NK-92 treated with Interleukin-12 subunit alpha and Interleukin-12 subunit beta, amount 100 ng/mL, for 24 hours (cell line): ENCODE results near the gene SGK2.

Experiments used
- DNase-seq: peaks from one replicate; lab custom pipeline; 2025; lab: John Stamatoyannopoulos, UW

The SGK2 gene

DNA sequence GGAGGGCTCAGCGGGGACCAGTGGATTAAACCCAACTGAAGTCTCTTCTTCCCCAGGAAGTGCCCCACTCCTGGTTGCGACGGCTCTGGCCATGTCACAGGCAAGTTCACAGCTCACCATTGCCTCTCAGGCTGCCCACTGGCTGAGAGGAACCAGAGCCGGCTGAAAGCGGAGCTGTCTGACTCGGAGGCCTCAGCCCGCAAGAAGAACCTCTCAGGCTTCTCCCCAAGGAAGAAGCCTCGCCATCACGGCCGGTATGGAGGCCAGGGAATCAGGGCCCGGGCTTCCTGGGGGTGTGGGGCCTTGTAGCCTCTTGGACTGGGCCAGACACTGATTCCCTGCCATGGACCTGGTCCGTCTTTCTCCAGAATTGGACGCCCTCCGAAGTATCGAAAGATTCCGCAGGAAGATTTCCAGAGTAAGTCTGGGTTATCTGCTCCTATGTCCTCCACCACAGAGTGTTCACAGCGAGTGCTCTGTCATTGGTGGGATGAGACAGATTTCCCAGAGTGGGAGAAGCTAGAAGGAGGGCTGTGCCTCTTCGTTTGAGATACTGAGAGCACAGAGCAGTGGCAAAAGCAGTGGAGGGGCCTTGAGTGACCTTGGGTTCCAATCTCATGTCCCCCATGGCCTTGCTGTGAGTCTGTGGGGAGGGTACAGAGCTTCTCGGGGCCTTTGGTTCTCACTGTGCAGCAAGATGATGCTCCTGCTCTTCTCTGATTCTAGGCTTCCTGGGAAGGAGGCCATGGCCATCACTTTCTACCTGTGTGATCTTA lies 22.6 kb upstream of the SGK2 start:
- DNase-seq, result no peak

DNA sequence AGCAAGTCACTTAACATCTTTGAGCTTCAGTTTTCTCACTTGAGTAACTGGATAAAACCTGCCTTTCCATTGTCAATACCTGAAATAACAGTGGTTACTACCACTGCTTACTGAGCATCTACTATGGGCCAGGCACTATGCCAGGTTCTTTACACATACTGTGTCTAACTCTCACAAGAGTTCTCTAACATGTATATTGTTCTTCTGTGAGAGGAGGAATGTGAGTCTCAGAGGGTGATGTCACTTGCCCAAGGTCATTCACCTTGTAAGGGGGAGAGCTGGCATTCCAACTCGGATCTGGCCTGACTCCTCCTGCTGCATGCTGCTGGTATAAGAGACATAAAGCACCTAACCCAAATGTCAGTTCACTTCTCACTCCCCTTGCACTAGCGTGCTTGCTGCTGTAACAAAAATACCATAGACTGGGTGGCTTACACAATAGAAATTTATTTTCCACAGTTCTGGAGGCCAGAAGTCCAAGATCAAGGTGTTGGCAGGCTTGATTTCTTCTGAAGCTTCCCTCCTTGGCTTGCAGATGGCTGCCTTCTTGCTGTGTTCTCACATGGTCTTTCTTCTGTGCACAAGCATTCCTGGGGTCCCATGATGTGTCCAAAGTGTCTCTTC lies 21.9 kb upstream of the SGK2 start:
- DNase-seq, result no peak

DNA sequence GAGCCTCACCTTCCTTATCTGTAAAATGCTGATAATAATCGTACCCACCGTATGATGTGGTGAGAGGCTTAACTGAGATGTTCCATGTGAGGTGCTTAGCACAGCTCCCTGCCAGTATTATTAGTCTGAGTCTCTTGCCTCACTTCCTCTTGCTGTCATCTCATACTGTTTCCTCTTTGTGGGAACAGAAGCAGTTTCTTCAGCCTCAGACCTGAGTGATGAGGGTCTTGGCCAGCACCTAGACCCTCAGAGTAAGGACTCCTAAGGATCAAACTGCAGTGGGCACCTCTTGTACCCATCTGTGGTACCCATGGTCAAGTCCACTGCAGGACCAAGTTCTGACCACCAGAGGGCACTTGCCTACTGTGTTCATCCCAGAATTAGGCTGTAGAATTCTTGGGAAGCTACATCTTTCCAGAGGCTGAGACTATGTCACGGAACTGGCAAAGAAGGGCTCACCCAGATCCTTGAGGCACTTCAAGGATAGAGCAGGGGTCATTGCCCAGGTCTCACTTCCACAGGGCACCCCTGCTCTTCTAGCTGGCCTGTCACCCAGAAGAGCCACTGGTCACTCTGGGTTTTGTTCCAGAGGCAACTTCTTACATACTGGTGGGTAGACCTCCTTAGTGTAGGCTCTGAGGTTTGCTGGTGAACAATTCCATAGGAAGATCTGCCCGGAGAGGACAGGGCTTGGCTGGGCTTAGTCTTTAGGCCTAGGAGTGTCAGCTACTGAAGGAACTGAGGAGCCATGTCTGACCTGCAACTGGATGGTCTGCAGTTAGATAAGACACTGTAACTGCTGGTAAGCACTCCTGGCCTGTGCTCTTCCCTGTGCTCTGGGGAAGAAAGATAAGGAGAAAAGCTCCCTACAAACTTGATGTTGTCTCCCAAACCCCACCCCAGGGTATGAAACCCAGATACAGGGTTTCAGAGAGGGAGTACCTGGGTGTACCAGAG lies 20.6 kb upstream of the SGK2 start:
- no peak for DNase-seq

DNA sequence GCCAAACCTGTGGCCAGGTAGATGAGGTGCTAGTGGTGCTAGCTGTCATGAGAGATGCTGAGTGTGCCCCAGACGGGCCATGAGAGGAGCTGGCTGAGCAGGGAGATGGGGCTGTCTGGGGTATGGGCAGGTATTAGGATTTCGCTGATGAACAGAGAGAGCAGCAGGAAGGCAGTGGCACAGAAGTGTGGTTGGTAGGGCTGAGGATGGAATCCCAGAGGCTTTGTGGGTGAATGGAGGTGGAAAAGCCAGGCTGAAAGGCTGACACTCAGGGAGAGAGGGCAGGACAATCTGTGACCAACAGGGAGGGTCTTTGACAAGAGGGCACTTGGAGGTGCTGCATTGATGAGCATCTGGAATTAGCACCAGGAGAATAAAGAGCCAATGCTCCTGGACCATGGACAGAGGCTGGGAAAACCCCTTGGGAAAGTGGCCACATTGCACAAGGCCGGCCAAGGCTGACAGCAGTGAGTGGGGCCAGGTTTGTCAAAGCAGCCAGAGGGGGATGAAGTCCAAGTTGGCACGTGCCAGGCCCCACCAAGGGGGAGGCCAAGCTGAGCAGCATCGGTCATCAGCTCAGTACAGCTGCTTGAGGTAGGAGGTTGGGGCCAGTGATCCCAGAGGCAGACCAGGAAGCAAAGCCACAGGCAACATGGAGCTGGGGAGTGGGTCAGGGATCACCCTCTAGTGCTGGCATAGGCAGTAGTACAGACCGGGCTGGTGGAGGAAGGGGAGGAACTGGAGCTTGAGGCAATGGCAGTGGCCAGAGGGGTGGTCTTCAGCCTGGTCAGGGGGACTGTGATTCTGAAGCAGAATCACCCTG lies 19.7 kb upstream of the SGK2 start:
- no peak for DNase-seq

DNA sequence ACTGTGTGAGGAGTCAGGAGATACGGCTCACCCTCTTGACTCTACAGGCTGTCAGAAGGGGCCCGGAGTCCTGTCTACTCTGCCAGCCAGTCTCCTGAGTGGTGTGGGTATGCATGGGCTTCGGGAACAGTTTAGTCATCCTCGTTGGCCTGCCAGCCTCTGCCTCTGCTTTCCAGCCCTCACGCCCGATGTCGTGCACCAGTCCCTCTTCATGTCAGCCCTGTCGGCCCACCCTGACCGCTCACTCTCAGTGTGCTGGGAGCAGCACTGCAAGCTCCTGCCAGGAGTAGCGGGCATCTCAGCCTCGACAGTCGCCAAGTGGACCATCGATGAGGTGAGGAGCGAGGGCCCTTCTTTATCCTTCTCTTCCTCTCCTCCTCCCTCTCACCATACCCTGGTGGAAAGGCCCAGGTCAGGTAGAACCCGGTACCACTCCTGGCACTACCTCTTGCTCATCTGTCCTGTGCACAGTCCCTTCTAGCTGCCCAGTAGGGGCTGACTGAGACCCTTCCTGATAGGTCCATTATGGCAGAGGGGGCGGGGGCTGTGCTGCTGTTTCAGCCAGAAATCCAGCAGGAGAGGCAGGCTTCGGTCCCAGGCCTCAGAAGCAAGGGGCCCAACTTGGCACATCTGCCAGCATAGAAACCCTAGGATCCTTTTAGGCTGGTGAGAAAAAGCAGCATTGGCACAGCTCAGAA lies 18.7 kb upstream of the SGK2 start:
- DNase-seq, result no peak

DNA sequence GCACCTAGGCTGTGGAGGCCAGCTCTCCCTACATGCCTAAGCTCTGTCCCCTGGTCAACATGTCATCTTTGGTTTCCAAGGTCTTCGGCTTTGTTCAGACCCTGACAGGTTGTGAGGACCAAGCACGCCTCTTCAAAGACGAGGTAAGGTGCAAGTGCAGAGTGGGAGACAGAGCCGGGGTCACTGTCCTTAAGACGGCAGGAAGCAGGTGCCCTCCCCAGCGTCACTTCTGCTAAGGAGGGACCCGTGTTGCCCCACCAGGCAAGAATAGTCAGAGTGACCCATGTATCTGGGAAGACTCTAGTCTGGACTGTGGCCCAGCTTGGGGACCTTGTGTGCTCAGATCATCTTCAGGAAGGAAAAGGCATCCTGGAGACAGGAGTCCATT lies 18.2 kb upstream of the SGK2 start:
- no peak for DNase-seq

DNA sequence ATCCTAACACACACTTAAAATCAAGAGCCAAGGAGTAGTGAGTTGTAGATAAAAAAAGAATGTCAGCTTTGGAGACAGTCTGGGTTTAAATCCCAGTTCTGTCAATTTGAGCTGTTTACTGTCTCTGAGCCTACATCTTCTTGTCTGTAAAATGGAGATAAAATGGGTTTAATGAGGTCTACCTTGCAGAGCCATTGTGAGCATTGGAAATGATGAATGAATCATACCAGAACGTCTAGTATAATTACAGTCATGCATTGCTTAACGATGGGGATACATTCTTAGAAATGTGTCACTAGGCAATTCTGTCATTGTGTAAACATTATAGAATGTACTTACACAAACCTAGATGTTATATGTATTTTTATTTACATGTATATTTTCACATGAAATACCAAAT lies 17.6 kb upstream of the SGK2 start:
- no peak for DNase-seq

DNA sequence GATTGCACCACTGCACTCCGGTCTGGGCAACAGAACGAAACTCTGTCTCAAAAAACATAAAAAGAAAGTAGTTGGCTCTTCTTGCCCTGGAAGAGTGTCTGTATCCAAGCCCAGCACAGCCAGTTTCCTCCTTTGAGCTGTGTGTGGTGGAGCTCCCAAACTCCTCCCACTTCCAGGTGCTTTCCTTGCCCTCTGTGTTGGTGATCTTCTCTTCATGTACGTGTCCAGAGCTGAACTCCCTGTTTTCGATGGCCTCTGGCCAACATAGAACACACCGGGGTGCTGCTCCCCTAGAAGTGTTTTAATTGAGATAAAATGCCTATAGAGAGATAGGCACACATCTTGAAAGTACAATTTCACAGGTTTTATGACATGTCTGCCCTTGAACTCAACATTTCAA lies 16.7 kb upstream of the SGK2 start:
- no peak for DNase-seq

DNA sequence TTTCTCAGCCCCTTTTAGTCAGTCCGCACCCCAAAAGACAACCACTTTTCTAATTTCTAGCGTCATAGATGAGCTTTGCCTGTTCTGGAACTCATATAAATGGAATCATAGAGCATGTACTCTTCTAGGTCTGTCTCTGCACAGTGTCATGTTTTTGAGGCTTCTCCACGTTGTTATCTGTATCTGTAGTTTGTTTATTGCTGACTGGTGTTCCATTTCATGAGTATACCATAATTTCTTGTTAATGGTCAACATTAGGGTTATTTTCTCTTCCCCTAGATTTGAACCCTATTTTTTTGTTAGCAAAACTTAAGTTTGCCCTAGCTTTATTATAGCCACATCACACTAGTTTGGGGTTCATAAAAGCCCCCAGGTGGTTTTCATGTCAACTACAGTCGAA lies 16.2 kb upstream of the SGK2 start:
- no peak for DNase-seq

DNA sequence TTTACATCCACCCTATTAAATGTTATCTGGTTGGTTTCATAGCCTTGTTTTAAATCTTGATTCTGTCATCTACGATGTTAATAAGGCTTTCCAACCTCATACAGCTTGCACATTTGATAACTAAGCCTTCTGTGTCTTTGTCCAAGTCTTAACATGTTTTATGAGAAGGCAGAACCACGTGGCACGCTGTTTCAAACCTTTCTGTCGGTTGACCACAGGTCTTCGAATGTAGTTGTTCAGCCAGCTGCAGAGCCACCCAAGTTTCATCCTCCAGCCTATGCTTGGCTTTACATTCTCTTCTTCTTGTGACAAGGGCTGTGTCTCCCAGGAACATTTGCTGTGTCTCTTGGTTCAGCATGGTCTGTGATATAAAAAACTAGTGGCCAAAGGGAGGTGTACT lies 15.7 kb upstream of the SGK2 start:
- DNase-seq, result no peak

DNA sequence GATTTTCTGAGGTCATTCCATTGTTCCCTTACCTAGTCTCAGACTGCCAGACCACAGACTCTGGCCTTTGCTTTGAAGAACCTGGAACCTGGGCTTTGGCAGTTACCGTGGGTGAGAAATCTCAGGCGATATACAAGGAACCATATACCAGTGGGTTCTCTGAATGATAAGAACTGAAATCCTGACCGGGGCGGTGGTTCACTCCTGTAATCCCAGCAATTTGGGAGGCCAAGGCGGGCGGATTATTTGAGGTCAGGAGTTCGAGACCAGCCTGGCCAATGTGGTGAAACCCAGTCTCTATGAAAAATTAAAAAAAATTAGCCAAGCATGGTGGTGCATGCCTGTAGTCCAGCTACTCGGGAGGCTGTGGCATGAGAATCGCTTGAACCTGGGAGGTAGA lies 14.3 kb upstream of the SGK2 start:
- no peak for DNase-seq

DNA sequence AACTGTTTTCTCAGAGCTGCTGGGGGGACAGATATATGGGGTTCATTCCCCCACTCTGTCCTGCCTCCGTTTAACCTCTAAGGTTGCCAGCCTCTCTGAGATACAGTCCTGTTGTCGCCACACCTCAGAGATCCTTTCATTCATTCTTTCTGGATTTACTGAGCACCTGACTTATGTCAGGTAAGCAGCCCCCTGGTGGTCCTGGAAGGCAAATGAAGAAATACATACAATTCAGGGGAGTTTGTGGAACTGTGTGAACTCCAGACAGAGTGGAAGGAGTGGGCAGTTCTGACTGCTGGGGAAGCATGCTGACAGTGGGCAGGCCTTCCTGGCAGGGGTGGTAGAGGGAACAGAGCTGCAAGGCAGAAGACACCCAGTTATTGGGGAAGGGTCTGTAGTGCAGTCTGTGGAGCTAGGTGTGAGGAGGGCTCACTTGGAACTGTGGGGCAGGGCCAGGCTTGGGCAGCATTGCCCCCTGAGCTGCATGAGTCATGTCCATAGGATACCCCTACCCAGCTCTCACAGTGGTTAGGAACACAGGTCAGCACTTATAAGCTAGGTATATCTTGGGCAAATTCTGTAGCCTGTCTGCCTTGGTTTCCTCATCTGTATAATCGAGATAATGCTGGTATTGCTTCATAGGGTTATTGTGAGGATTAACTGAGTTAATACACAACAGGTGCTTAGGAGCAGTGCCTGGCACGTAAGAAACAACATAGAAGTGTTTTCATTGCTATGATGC lies 12.8 kb upstream of the SGK2 start:
- DNase-seq, result no peak

DNA sequence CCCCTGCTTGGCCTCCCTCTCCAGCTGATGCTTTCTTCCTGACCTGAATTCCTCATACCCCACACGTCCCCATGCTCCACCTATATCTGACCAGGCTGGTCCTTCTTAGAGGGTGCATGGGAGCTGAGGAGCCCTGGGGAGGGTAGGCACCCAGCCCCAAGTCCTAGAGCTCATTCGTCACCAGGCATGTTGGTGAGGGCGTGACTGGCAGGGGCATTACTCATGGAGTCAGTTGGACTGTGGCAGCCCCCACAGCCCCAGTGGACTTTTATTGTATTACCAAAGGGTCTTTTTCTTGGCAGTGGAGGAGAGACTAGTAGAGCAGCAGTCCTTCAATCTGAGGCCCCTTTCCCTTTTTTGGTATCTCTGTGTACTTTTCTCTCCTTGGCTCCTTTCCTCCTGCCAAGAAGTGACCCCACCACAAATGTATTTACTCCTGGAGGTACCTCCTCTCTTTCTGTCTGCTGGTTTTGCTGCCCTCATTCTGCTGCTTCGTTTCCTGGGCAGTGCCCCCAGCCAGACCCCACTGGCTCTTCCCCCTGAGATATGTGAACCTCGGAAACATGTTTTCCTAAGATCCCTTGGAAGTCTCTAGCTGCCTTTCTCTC lies 10.4 kb upstream of the SGK2 start:
- DNase-seq, result no peak

DNA sequence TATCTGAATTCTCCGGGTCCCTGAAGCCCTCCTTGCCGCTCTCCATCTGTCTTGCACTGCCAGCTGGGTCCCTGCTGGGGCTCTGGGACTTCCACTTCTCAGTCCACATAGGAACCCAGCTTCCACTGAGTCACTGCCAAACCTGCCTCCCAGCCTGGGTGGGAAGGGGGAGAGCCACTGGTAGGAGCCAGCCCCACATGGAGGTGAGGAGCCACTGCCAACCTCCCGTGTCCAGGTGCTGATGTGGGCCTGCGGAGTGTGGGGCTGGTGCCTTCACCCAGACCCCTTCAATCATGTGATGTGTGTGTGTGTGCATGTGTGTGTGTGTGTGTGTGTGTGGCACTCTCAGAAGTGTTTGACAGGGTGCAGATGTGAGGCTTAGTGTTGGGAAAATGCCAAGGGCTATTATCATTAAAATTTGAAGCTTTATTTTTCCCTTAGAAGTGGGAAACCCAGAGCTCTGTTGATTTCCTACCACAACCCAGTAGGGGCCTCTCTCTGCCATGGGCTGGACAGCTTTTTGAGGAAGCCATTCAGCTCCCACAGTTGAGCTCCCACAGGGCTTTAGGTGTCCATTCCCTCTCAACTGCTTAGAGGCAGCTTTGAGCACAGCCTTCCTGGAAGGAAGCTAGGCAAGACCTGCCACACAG lies 9.3 kb upstream of the SGK2 start:
- no peak for DNase-seq

DNA sequence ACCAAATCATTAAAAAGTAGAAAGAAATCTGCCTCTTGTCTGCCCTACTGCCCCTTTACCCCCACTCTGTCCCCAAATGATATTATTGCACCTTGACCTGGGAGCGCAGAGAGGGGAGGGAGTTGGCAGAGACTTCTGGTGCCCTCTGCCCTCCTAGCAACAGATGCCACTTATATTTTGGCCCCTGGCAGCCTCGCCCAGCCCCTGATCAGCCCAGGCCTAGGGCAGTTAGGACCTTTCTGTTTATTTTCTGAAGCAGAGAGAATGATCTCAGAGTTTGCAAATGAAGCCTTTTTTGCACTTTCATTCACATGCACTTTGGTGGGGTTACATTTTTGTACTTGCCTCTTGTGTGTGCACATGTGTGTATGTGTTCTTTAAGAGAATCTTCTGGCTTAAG lies 8.4 kb upstream of the SGK2 start:
- DNase-seq, result no peak

DNA sequence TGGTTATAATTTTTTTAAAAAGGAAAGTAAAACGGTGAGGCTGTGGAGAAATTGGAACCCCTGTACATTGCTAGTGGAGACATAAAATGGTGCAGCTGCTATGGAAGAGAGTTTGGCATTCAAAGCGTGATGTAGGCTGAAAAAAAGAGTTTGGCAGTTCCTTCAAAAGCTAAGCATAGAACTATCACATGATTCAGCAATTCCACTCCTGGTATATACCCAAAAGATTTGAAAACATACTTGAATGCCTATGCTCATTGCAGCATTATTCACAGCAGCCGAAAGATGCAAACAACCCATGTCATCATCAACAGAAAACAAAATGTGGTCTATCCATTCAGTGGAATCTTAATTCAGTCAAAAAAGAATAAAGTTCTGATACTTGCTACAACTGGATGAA lies 4.5 kb upstream of the SGK2 start:
- no peak for DNase-seq

DNA sequence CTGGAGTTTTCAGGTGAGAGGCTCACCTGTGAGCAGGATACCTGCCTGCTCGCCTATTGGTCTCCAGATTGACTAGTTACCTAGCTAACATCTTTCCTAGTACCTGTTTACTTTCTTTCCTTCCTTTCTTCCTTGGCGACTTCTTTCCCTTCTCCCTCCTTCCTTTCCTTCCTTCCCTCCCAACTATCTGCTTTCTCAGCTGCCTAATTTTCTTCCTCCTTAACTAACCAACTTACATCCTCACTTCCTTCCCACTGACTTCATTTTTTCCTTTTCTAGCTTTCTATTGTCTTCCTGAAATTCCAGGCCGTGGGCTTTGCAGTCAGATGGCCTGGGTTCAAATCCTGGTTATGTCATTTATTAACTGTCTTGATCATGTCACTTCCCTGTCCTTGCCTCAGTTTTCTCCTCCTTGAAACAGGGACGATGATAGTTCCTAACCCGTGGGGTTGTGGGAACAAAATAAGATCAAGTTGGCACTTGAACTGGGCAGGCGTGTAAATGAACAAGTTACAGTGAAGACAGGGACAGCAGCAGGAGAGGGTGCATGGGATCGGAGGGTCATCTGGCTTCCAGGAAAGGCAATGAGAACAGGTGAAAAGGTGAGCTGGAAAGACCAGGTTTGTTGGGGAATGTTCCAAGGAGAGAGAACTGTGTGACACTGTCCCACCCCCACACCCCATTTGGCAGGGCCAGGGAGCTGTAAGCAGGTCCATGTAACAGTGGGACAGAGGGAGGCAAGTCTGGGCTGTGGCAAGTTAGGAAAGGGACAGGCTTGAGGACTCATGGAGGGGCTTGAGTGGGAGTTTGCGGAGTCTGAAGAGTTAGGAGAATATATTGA lies 540 bp downstream of the SGK2 start:
- no peak for DNase-seq

DNA sequence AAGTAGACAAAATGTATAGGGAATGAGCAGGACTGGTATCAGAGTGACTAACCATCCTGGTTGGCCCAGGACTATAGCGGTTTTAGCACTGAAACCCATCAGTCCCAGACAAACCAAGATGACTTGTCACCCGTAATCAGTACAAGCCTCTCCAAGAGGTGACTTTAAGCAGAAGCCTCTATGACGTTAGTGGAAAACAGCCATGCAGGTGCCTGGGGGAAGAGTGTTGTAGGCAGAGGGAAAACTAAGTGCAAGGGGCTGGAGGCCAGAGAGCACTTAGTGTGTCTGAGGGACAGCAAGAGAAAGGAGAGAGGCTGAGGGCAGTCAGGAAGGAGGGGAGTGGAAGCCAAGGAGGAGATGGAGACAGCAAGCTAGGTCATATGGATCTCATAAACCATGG lies 2.1 kb downstream of the SGK2 start:
- no peak for DNase-seq

DNA sequence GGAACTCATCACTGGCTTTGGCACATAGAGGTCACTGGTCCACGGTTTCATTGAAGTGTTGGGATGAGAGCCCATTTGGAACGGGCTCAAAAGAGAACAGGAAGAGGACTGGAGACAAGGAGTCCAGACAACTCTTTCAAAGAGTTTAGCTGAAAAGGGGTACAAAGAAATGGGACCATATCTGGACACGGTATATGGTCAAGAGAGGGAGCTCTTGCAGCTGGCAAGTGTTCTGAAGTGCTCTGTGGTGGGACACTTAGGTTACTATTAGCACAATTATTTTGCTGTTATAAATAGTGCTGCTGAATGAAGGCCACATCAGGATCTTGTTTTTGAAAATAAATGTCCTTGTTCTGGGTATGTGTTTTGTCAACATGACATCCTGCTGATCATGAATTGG lies 4.6 kb downstream of the SGK2 start:
- no peak for DNase-seq
